Breast epithelium (tissue), 4 donors: ENCODE data around the gene KCNJ1. TPM values are rescaled to one million over a fixed set of nuclear protein-coding genes. Genes with fewer than 3 reads are reported as not detected.
A peak's percentile ranks its signal among the peaks of the same experiment; 100 is the strongest.

Experiments used
- DNase-seq, 2 donors: peaks; one replicate each; pipeline ENCODE4 v3.0.0-alpha.2; 2019; ENCODE audit warnings: low spot score in 2 of 2
- H3K27ac ChIP-seq, 2 donors: fragments of 200-600 bp; sonication (generic) in 1 of 2; one replicate each; pipeline ENCODE4 v1.5.1; 2016 to 2019; ENCODE audit warnings: mild to moderate bottlenecking in 1 of 2
- H3K27me3 ChIP-seq, 2 donors: fragments of 200-600 bp; sonication (generic) in 1 of 2; one replicate each; pipeline versions ENCODE4 v1.5.1 to v1.6.0; 2017 to 2019; ENCODE audit warnings: control low read depth in 1 of 2, mild to moderate bottlenecking in 1 of 2
- H3K36me3 ChIP-seq: fragments of 200-600 bp; one replicate; pipeline ENCODE4 v1.5.1; 2019
- H3K4me1 ChIP-seq, 2 donors: fragments of 200-600 bp; sonication (generic); one replicate each; pipeline ENCODE4 v1.5.1; 2016 to 2019; ENCODE audit warnings: control low read depth in 1 of 2
- H3K4me3 ChIP-seq, 3 donors: fragments of 200-600 bp; sonication (generic); 1 replicate in 2 of 3; 2 replicates in 1 of 3; pipeline ENCODE4 v1.5.1; 2016 to 2019; ENCODE audit warnings: mild to moderate bottlenecking in 3 of 3, moderate library complexity in 2 of 3
- H3K9me3 ChIP-seq, 2 donors: fragments of 200-600 bp; sonication (generic) in 1 of 2; one replicate each; pipeline ENCODE4 v1.5.1; 2016 to 2019; ENCODE audit warnings: control low read depth in 1 of 2
- CTCF ChIP-seq, 3 donors: fragments of 450-650 bp; IDR thresholded peaks; one replicate each; pipeline ENCODE4 v1.5.1; 2016 to 2017; ENCODE audit warnings: antibody characterized with exemption in 3 of 3, mild to moderate bottlenecking in 3 of 3, moderate library complexity in 3 of 3
- POLR2A ChIP-seq: fragments of 450-650 bp; IDR thresholded peaks from one replicate; pipeline ENCODE4 v1.6.1; 2016; ENCODE audit warnings: antibody characterized with exemption, mild to moderate bottlenecking, moderate library complexity
- POLR2AphosphoS5 ChIP-seq, 3 donors: sonication (generic); formaldehyde crosslinking; IDR thresholded peaks; one replicate each; pipeline ENCODE4 v1.6.1; 2017; ENCODE audit warnings: antibody characterized with exemption in 3 of 3
- intact Hi-C: fragments of 100-400 bp; cut with DNase I; formaldehyde crosslinking; loops from one replicate; pipeline ENCODE4 v1.15.1; 2023; ENCODE audit warnings: low total_unique reads
- total RNA-seq, 3 donors: library from RNA; depleted of rRNA; stranded (reverse); fragments of >200 nt; gene quantifications; one replicate each; pipeline ENCODE4 v1.1.0, GENCODE V29; 2016

The KCNJ1 gene
- total RNA-seq, 3 donors from 2014 or later, result 0.16 TPM; not detected in 2

- Histone ChIP-seq H3K27me3 (no peaks in the 10 kb centered on the region), H3K36me3 (no peaks in the 10 kb centered on the region), H3K9me3 (no peaks in the 10 kb centered on the region), H3K27ac (no peak overlapping the region), H3K4me1 (no peaks in the 10 kb centered on the region), H3K4me3 (no peak overlapping the region)
- no peak for DNase-seq
- TF ChIP-seq POLR2A (no peak), POLR2AphosphoS5 (IDR thresholded peaks at IDR 0.05) (no peak), CTCF (IDR thresholded peaks at IDR 0.05) (no peak)
- intact Hi-C loops, result loop anchor here (10.0 kb wide), 1 partner anchor 711 kb away; no protein-coding TSS in a partner anchor
Observed at GRCh38 chr11:128796270-128796669, 70.8 kb downstream of the KCNJ1 start.

- Histone ChIP-seq H3K27me3 (no peaks in the 10 kb centered on the region), H3K27ac (no peak overlapping the region), H3K4me3 (no peak overlapping the region), H3K4me1 (no peaks in the 10 kb centered on the region), H3K36me3 (no peaks in the 10 kb centered on the region), H3K9me3 (no peaks in the 10 kb centered on the region)
- DNase-seq, result peak in 1 of 2 donors; percentile 60
- no peak for TF ChIP-seq POLR2AphosphoS5 (IDR thresholded peaks at IDR 0.05)
- no peak for TF ChIP-seq POLR2A
- no peak for TF ChIP-seq CTCF (IDR thresholded peaks at IDR 0.05)
- intact Hi-C loops, result loop anchor here (10.0 kb wide), 1 partner anchor 705 kb away; no protein-coding TSS in a partner anchor
Observed at GRCh38 chr11:128790196-128790595, 76.9 kb downstream of the KCNJ1 start.

GRCh38 chr11:128789497-128790150 is 77.5 kb downstream of the KCNJ1 start:
- intact Hi-C loops, result loop anchor here (10.0 kb wide), 1 partner anchor 705 kb away; no protein-coding TSS in a partner anchor
- TF ChIP-seq CTCF (IDR thresholded peaks at IDR 0.05), result no peak
- TF ChIP-seq POLR2AphosphoS5 (IDR thresholded peaks at IDR 0.05), result no peak
- no peak for TF ChIP-seq POLR2A
- DNase-seq, result no peak

More at GRCh38 chr11:128789497-128790150, 77.5 kb downstream of the KCNJ1 start:
- no peaks in the 10 kb centered on the region for H3K4me1 ChIP-seq
- no peaks in the 10 kb centered on the region for H3K9me3 ChIP-seq
- no peaks in the 10 kb centered on the region for H3K36me3 ChIP-seq
- no peak overlapping the region for H3K27ac ChIP-seq
- no peak overlapping the region for H3K4me3 ChIP-seq
- no peaks in the 10 kb centered on the region for H3K27me3 ChIP-seq

Other genes with a start within 250 kb of the KCNJ1 start
- gene FLI1, start 173.2 kb downstream of the KCNJ1 start, total RNA-seq, result 10 to 100 TPM; 23.9 to 62.2 (median 46.2) TPM
- 1 to 10 TPM in 2 of 3 donors, under 1 TPM in 1; 0.98 to 8.8 (median 2.8) TPM for gene KCNJ5, start 24.1 kb upstream of the KCNJ1 start, total RNA-seq
- gene TP53AIP1, start 75.6 kb upstream of the KCNJ1 start, total RNA-seq, result under 1 TPM; 0.16 to 0.59 (median 0.33) TPM